ENCODE measurements around the gene KIF26A. TPM values are rescaled to one million over a fixed set of nuclear protein-coding genes. Genes with fewer than 3 reads are reported as not detected.

KIF26A gene
- total and polyA plus RNA-seq, 2 experiments from 2014 or later = 5.6 to 103 TPM

- no peak for TF ChIP-seq ZNF462 (CRISPR knock-in tag; IDR thresholded peaks at IDR 0.05)
- no peak for TF ChIP-seq ETS1 (IDR thresholded peaks at IDR 0.05)
- no peak for TF ChIP-seq POLR2AphosphoS5 (IDR thresholded peaks at IDR 0.05; ENCODE audit: low read depth)
- TF ChIP-seq EZH2phosphoT487 (IDR thresholded peaks at IDR 0.05; ENCODE audit: unreplicated experiment) = no peak
- TF ChIP-seq ZNF331 (CRISPR knock-in tag; IDR thresholded peaks at IDR 0.05; ENCODE audit: low read depth) = no peak
- TF ChIP-seq EZH2 (IDR thresholded peaks at IDR 0.05; ENCODE audit: low read depth, unreplicated experiment) = no peak
- TF ChIP-seq NANOG (IDR thresholded peaks at IDR 0.05; ENCODE audit: borderline replicate concordance) = no peak
Observed at GRCh38 chr14:104171895-104172294, 33.5 kb downstream of the KIF26A start (continued).

GRCh38 chr14:104172349-104172748, 34.0 kb downstream of the KIF26A start:
- Histone ChIP-seq H3K4me3 (no peak overlapping the region), H3K27ac (ENCODE audit: low read depth) (no peak overlapping the region), H3K9me2 (ENCODE audit: insufficient read depth) (no peaks in the 10 kb centered on the region), H3K27me3 (ENCODE audit: insufficient read depth) (no peaks in the 10 kb centered on the region), H2AFZ (no peak overlapping the region), H3K4me2 (no peak overlapping the region), H3K4me1 (ENCODE audit: insufficient read depth) (peaks cover 25% of the 10 kb centered on the region), H3K36me3 (ENCODE audit: insufficient read depth) (no peaks in the 10 kb centered on the region), H3K79me2 (replicated peaks; ENCODE audit: insufficient read depth) (no peaks in the 10 kb centered on the region; the same call in 1 of the 2 replicates), H4K20me1 (replicated peaks; ENCODE audit: insufficient read depth) (peaks cover 4% of the 10 kb centered on the region), H3F3A (replicated peaks; ENCODE audit: low read depth) (0 out of 2 replicates have a peak, but pooled peaks cover 5% of the 10 kb centered on the region)
- no peak for ATAC-seq
- Mint-ChIP-seq H3K4me3 (no peak overlapping the region), H3K27ac (peak overlapping the region; percentile 40; the same call in 1 of the 2 replicates), H3K9me3 (no peaks in the 10 kb centered on the region), H3K27me3 (ENCODE audit: insufficient read depth, low read depth, poor library complexity) (peaks cover 5% of the 10 kb centered on the region), H3K36me3 (ENCODE audit: low read depth) (no peaks in the 10 kb centered on the region), H3K4me1 (peaks cover 24% of the 10 kb centered on the region)
- no peak for DNase-seq (ENCODE audit: low spot score)
- TF ChIP-seq CTCF (conservative IDR thresholded peaks at IDR 0.05; ENCODE audit: low read depth in 2 of 2) = no peak
